Stomach (tissue), 4 donors: ENCODE results near the gene GDPGP1.

ENCODE experiments used
- CTCF ChIP-seq, 7 experiments: fragments of 450-650 bp in 4 of 7; fragments of 200-600 bp in 3 of 7; sonication (generic) in 3 of 7; IDR thresholded peaks; one replicate each; pipeline ENCODE4 v1.5.1; 2016 to 2019; ENCODE audit warnings: antibody characterized with exemption in 7 of 7, control low read depth in 2 of 7, mild to moderate bottlenecking in 1 of 7
- EP300 ChIP-seq: sonication (generic); formaldehyde crosslinking; IDR thresholded peaks from one replicate; pipeline ENCODE4 v1.6.1; 2017; ENCODE audit warnings: antibody characterized with exemption
- POLR2A ChIP-seq, 4 donors: fragments of 450-650 bp; IDR thresholded peaks; one replicate each; pipeline ENCODE4 v1.6.1; 2016; ENCODE audit warnings: antibody characterized with exemption in 4 of 4, control low read depth in 2 of 4, mild to moderate bottlenecking in 1 of 4, moderate library complexity in 1 of 4
- POLR2AphosphoS5 ChIP-seq, 3 donors: sonication (generic); formaldehyde crosslinking; IDR thresholded peaks; one replicate each; pipeline ENCODE4 v1.6.1; 2016; ENCODE audit warnings: antibody characterized with exemption in 3 of 3

- TF ChIP-seq POLR2A (IDR thresholded peaks at IDR 0.05), result no peak
- TF ChIP-seq CTCF (IDR thresholded peaks at IDR 0.05), result no peak
- no peak for TF ChIP-seq EP300
- no peak for TF ChIP-seq POLR2AphosphoS5 (IDR thresholded peaks at IDR 0.05)
Measured at GRCh38 chr15:90223441-90224165, 10.4 kb upstream of the GDPGP1 start.
